ENCODE measurements around the gene BNC2.

The BNC2 gene

GRCh38 chr9:16869131-16869881 is 1.2 kb downstream of the BNC2 start:
- DNase-seq = no peak

DNA sequence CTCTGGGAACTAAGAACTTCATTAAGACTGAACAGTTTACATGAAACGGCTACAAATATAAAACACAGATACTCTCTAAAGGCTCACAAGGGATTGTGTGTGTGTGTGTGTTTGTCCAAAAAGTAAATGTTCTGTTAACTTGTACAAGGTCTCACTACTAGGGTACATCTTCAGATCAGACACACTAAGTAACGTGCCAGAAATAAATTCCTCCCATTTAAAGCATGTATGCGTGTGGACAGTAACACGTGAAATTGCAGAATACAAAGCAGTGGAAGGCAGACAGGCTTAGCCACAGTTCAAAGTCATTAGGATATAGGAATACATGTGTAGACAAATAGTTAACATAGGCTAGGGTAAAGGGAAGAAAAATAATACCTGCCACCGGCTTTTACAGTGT is 1.8 kb downstream of the BNC2 start:
- DNase-seq = no peak

- no peak for DNase-seq
Measured at GRCh38 chr9:16867576-16868311, 2.7 kb downstream of the BNC2 start.

- no peak for DNase-seq
Measured at GRCh38 chr9:16866587-16866986, 3.9 kb downstream of the BNC2 start.

DNA sequence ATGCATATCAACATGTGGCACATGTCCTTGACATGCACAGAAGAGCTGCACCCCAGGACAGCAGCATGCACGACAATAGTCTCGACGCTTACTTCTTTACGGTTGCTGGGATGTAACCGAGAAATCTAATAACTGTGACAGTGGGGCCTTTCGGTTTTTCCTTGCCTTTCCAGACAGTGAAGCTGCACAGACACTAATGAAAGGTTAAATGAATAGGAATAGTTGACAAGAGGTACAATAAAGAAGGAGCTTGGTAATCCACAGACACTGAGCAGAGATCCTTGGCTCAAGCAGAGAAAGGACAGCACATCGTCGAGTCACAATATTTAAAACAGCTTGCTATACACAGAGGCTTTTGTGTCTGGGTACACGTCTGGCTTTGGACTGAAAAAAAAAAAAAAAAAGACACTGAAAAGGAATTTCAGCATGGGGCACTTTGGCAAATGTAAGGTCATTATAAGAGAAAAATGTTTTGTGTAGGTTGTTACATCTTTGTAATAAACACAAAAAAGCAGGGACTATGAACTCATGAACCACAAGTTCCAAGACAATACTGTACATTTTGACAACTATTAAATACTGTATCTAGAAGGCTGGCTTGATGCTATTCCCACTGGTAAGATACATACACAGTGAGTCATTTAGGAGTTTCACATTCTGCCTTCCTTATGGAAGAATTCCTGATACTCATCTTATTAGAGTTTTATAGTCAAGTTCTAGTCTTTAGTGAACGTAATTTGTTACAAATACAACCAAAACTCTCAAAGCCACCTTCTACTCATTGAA is 5.6 kb downstream of the BNC2 start:
- no peak for DNase-seq

- no peak for DNase-seq
Measured at GRCh38 chr9:16848179-16848578, 22.3 kb downstream of the BNC2 start.

DNA sequence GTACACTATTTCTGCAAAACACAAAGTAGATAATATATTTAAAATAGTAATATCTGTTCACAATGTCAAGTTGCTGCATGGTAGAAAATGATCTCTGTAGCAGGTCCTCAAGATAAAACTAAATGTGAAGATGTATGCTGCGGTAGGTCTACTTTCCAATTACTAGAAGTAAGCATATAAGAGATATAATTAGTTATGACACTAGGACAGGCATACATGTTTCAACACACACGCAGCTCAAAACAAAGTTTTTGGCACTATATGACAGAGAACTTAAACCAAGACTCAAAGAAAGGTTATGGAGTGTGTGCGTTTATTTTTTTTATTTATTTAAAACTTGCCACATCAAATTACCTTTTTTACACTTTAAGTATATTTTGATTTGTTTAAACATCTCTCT is 23.5 kb downstream of the BNC2 start:
- DNase-seq = no peak

GRCh38 chr9:16846367-16846766 is 24.1 kb downstream of the BNC2 start:
- DNase-seq = no peak

DNA sequence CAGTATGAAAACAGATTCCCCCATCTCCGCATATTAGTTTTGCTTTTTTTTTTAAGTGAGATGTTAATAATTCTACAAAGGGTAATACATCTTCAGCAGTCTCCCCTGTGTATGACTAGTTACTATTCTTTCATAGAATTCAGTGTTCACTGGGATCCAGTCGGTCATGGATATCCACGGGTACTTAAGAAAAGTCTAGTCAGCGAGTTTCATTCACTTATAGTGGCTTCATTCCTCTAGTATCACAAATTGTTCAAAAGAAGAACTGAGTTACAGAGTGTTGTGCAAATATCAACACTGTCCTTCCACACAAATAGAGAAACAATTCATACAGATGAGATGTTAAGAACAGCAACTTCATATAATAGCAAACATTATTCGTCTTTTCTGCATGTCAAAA is 35.7 kb downstream of the BNC2 start:
- no peak for DNase-seq

GRCh38 chr9:16833296-16833835 is 37.1 kb downstream of the BNC2 start:
- no peak for DNase-seq

DNA sequence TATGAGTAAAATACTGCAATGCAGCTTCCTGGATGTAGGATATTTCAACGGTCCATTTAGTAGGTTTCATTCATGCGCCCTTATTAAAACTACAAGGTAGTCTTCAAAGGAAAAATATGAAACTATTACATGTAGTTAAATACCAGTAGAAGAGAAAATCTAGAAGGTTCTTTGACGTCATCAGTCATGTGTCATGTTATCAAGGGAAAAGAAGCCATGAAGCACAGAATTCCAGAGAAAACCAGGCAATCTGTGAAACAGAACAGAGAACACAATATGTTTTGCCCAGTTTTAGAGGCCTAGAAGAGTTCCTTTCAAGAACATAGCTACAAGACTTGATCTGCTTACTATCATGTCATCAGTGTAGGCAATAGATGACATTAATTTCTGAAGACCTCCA is 38.4 kb downstream of the BNC2 start:
- DNase-seq = no peak

DNA sequence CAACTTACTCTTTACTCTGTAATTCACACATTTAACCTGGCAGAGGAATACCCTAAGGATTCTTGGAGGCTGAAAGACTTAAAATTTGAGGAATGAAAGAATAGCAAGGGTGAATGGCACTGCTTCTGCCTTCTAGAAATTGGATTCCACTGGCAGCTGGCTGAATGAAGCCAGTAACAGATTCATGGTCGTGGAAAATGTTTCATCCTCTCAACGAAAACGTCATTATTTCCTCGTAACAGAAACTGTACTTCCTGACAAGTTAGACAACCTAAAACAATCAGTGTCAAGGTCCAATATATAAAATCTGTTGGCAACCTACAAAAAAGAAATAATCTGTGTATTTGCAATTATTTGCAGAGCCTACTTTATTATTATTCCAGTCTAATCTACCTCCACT is 39.7 kb downstream of the BNC2 start:
- DNase-seq = no peak

- DNase-seq = no peak
Measured at GRCh38 chr9:16828340-16829281, 41.9 kb downstream of the BNC2 start.

- DNase-seq = no peak
Measured at GRCh38 chr9:16825971-16826625, 44.4 kb downstream of the BNC2 start.

DNA sequence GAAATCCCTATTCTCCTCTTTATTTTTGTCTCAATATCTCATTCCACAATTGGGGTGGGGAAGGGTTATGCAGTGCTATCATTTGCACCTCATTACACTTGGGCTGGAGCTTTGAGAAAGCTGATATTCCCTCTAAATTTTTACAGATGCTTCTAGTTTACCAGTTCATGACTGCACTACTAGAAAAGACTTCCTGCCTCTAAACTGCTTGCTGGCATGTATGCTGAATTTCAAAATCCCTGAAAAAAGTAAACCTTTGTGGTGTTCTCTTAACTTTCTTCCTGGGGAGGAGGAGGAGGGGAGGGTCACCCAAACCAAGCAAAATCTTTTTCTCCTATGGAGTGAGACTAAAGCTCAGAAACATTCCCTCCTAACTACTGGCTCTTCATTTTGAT is 45.1 kb downstream of the BNC2 start:
- DNase-seq = no peak

DNA sequence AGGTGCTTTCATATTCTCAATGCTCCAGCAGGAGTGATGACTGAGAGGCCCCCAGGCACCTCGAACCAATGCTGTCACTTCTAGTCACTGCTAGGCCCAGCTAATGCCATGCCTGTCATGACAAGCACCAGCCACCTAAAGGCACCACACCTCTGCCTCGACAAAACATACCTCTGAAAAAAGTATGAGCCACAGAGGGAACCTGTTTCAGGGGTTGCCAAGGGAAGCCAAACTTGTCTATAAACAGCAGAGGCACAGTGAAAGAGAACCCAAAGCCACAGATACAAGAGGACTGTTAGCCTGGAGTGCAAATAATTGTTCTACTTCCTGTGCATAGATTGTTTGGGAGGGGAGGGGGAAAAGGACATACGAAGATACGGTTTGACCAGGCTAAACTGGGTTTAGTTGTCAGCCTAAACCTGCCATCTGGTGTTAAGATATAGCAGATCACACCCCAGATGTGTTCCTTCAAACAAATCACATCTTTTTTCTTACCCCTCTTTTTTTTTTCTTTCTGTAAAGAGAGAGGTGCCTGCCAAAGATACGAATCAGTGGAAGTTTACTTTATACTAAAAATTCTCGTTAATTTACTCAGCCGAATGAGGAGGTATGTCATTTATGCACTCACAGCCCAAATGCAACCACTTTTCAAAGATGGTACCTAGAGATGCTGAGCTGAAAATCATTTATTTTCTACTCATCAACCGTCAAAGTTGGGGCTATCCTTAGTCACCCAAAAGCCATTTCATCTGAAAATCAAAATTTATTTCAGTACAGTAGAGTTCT is 45.7 kb downstream of the BNC2 start:
- DNase-seq = no peak

GRCh38 chr9:16823906-16824305 is 46.6 kb downstream of the BNC2 start:
- no peak for DNase-seq

DNA sequence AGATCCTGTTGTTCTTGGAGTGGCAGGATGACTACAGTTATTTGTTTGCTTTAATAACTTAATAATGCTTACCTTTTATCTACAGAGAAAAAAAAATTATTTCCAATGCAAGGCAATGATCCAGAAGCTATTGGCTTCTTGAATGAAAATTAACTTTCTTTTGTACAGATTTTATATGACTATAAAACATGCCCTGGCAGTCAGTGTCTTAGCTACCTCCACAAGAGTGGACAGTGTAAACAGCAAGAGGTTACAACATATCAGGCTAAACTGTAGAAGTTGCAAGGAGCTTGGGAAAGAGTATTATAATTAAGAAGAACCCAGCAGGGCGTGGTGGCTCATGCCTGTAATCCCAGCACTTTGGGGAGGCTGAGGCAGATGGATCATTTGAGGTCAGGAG is 49.1 kb downstream of the BNC2 start:
- DNase-seq = no peak

GRCh38 chr9:16817514-16817913 is 53.0 kb downstream of the BNC2 start:
- no peak for DNase-seq

GRCh38 chr9:16817002-16817401 is 53.5 kb downstream of the BNC2 start:
- no peak for DNase-seq

GRCh38 chr9:16816011-16816410 is 54.5 kb downstream of the BNC2 start:
- DNase-seq = no peak
